22Rv1 (cell line): Measurements from ENCODE around the gene SNTB2.

Experiments used
- H3K27ac ChIP-seq: fragments of 450-650 bp; 2 replicates; pipeline ENCODE4 v1.5.1; 2017
- CTCF ChIP-seq: fragments of 450-650 bp; IDR thresholded peaks from 2 replicates; pipeline ENCODE4 v1.5.1; 2017; ENCODE audit warnings: mild to moderate bottlenecking
- ZFX ChIP-seq: fragments of 450-650 bp; IDR thresholded peaks from 2 replicates; pipeline ENCODE4 v1.6.1; 2017; ENCODE audit warnings: antibody characterized with exemption, borderline replicate concordance

Gene SNTB2

GRCh38 chr16:69270831-69271230 lies 83.9 kb downstream of the SNTB2 start:
- TF ChIP-seq CTCF: no peak
- no peak for TF ChIP-seq ZFX

GRCh38 chr16:69273009-69273408 lies 86.0 kb downstream of the SNTB2 start:
- TF ChIP-seq CTCF (no peak), ZFX (no peak)
- H3K27ac ChIP-seq: no peak overlapping the region

More at GRCh38 chr16:69270831-69271230, 83.9 kb downstream of the SNTB2 start:
- H3K27ac ChIP-seq: no peak overlapping the region

GRCh38 chr16:69274699-69275235 lies 87.8 kb downstream of the SNTB2 start:
- TF ChIP-seq CTCF: no peak
- no peak for TF ChIP-seq ZFX
- no peak overlapping the region for H3K27ac ChIP-seq

- no peak for TF ChIP-seq ZFX
- no peak for TF ChIP-seq CTCF
Observed at GRCh38 chr16:69276148-69277115, 89.5 kb downstream of the SNTB2 start.

GRCh38 chr16:69277413-69277812 lies 90.4 kb downstream of the SNTB2 start:
- H3K27ac ChIP-seq: no peak overlapping the region
- TF ChIP-seq ZFX (no peak), CTCF (no peak)

More at GRCh38 chr16:69276148-69277115, 89.5 kb downstream of the SNTB2 start:
- no peak overlapping the region for H3K27ac ChIP-seq

- no peak for TF ChIP-seq CTCF
- no peak for TF ChIP-seq ZFX
- H3K27ac ChIP-seq: no peak overlapping the region
Observed at GRCh38 chr16:69283851-69284250, 96.9 kb downstream of the SNTB2 start.

GRCh38 chr16:69285240-69285639 lies 98.3 kb downstream of the SNTB2 start:
- TF ChIP-seq ZFX (no peak), CTCF (no peak)
- no peak overlapping the region for H3K27ac ChIP-seq
